Measurements from ENCODE around the gene RIPPLY1. TPM values are rescaled to one million over a fixed set of nuclear protein-coding genes. Genes with fewer than 3 reads are reported as not detected.

Gene RIPPLY1
- total and polyA plus RNA-seq, 9 of the 15 experiments (the other 6 are each of a cell fraction or from before 2014, with no cell fraction given), result not detected

GRCh38 chrX:106949366-106949765, 46.2 kb upstream of the RIPPLY1 start:
- no peaks in the 10 kb centered on the region for H3K27me3 ChIP-seq (ENCODE audit: control insufficient read depth in 2 of 2, insufficient read depth in 2 of 2, low read length in 2 of 2)
- H2AFZ ChIP-seq (ENCODE audit: low read depth, low read length), result no peak overlapping the region
- no TSS peak for BruUV-seq (replicated peaks)
- no peak for TF ChIP-seq ZNF778 (CRISPR knock-in tag; IDR thresholded peaks at IDR 0.05)
- DNase-seq (ENCODE audit: extremely low read depth in 1 of 4, low spot score in 3 of 4) (no peak), ATAC-seq (no peak), FAIRE-seq (no peak)
- H3K9me1 ChIP-seq (ENCODE audit: control insufficient read depth, insufficient read depth, low read length), result no peaks in the 10 kb centered on the region
- H3K4me3 ChIP-seq, result no peak overlapping the region
- no peaks in the 10 kb centered on the region for H3K4me1 ChIP-seq (replicated peaks in 1 of 2; ENCODE audit: control insufficient read depth in 2 of 2, insufficient read depth in 2 of 2, low read length in 2 of 2)
- in situ Hi-C loops (cut with MboI) (no loop called here), intact Hi-C loops (cut with micrococcal nuclease) (no loop called here)
- H3K27ac ChIP-seq (ENCODE audit: extremely low read depth, low read depth, low read length), result no peak overlapping the region
- POLR2A ChIA-PET, result no interaction called here
- H3K9me3 ChIP-seq (replicated peaks; ENCODE audit: control insufficient read depth, insufficient read depth, low read depth, low read length), result no peaks in the 10 kb centered on the region
- CTCF ChIA-PET (ENCODE audit: low intra/inter-chr PET ratio), result no interaction called here
- H3K36me3 ChIP-seq (ENCODE audit: control insufficient read depth, insufficient read depth, low read length), result no peaks in the 10 kb centered on the region
- WGBS (ENCODE audit: insufficient coverage, low coverage, missing lambda C conversion rate), result 0% methylated on average over 1 of the region's 1 CpG
- H4K20me1 ChIP-seq (replicated peaks; ENCODE audit: control insufficient read depth, insufficient read depth, low read length), result no peaks in the 10 kb centered on the region
- no peaks in the 10 kb centered on the region for H3K79me2 ChIP-seq (ENCODE audit: control insufficient read depth, insufficient read depth, low read length)
- H3K9ac ChIP-seq (ENCODE audit: insufficient read depth in 1 of 2, low read depth in 2 of 2, low read length in 2 of 2), result no peak overlapping the region
- H3K4me2 ChIP-seq (ENCODE audit: insufficient read depth, low read length), result no peak overlapping the region

GRCh38 chrX:106948641-106949040, 45.5 kb upstream of the RIPPLY1 start:
- 2% methylated on average over 3 of the region's 3 CpGs for WGBS (ENCODE audit: insufficient coverage, low coverage, missing lambda C conversion rate)
- Histone ChIP-seq H3K4me2 (ENCODE audit: insufficient read depth, low read length) (no peak overlapping the region), H3K27ac (ENCODE audit: extremely low read depth, low read depth, low read length) (no peak overlapping the region), H3K79me2 (ENCODE audit: control insufficient read depth, insufficient read depth, low read length) (no peaks in the 10 kb centered on the region), H3K36me3 (ENCODE audit: control insufficient read depth, insufficient read depth, low read length) (no peaks in the 10 kb centered on the region), H3K9me1 (ENCODE audit: control insufficient read depth, insufficient read depth, low read length) (no peaks in the 10 kb centered on the region), H4K20me1 (replicated peaks; ENCODE audit: control insufficient read depth, insufficient read depth, low read length) (no peaks in the 10 kb centered on the region), H3K9me3 (replicated peaks; ENCODE audit: control insufficient read depth, insufficient read depth, low read depth, low read length) (no peaks in the 10 kb centered on the region), H3K4me3 (no peak overlapping the region), H3K27me3 (ENCODE audit: control insufficient read depth in 2 of 2, insufficient read depth in 2 of 2, low read length in 2 of 2) (no peaks in the 10 kb centered on the region), H3K9ac (ENCODE audit: insufficient read depth in 1 of 2, low read depth in 2 of 2, low read length in 2 of 2) (no peak overlapping the region), H2AFZ (ENCODE audit: low read depth, low read length) (no peak overlapping the region), H3K4me1 (replicated peaks in 1 of 2; ENCODE audit: control insufficient read depth in 2 of 2, insufficient read depth in 2 of 2, low read length in 2 of 2) (no peaks in the 10 kb centered on the region)
- intact Hi-C loops (cut with micrococcal nuclease) (no loop called here), in situ Hi-C loops (cut with MboI) (no loop called here)
- POLR2A ChIA-PET, result no interaction called here
- ATAC-seq, result no peak
- BruUV-seq (replicated peaks), result no TSS peak
- FAIRE-seq, result no peak
- DNase-seq (ENCODE audit: extremely low read depth in 1 of 4, low spot score in 3 of 4), result no peak
- CTCF ChIA-PET (ENCODE audit: low intra/inter-chr PET ratio), result no interaction called here
- TF ChIP-seq ZZZ3 (IDR thresholded peaks at IDR 0.05), result no peak
- TF ChIP-seq NCOA4 (IDR thresholded peaks at IDR 0.05; ENCODE audit: partially characterized antibody), result no peak
- TF ChIP-seq ELF4 (CRISPR knock-in tag; IDR thresholded peaks at IDR 0.05), result no peak
- no peak for TF ChIP-seq CTCFL (IDR thresholded peaks at IDR 0.05; ENCODE audit: borderline replicate concordance, insufficient read depth, low read depth, low read length, poor library complexity, severe bottlenecking)
- no peak for TF ChIP-seq GTF2B (IDR thresholded peaks at IDR 0.05; ENCODE audit: extremely low read depth, insufficient read length)
- TF ChIP-seq GABPB1 (CRISPR knock-in tag; IDR thresholded peaks at IDR 0.05), result no peak
- no peak for TF ChIP-seq ZNF277 (CRISPR knock-in tag; IDR thresholded peaks at IDR 0.05; ENCODE audit: borderline replicate concordance)
- TF ChIP-seq FIP1L1 (IDR thresholded peaks at IDR 0.05; ENCODE audit: low read depth, low read length, poor library complexity, severe bottlenecking), result no peak
- TF ChIP-seq ZNF764 (CRISPR knock-in tag; IDR thresholded peaks at IDR 0.05; ENCODE audit: low read depth), result no peak
- no peak for TF ChIP-seq XRCC5 (IDR thresholded peaks at IDR 0.05; ENCODE audit: low read depth, low read length)
- TF ChIP-seq STAT5B (CRISPR knock-in tag; IDR thresholded peaks at IDR 0.05), result no peak
- TF ChIP-seq BCOR (IDR thresholded peaks at IDR 0.05), result no peak
